KMS-11 (cell line): ENCODE data around the gene FRMD4A.
"Not testable (repeated sequence)": the region's sequence is repeated elsewhere in the genome, so short reads cannot be mapped to it uniquely, and the experiment has no call there.

Experiments
- H2AFZ ChIP-seq: fragments of 200-600 bp; sonication (generic); 2 replicates; pipeline ENCODE4 v1.6.1; 2016; ENCODE audit warnings: antibody characterized with exemption, mixed run types, low read depth
- H3K27ac ChIP-seq: fragments of 200-600 bp; sonication (generic); 2 replicates; pipeline ENCODE4 v1.6.1; 2016; ENCODE audit warnings: mild to moderate bottlenecking, mixed run types
- H3K27me3 ChIP-seq: fragments of 200-600 bp; sonication (generic); 2 replicates; pipeline ENCODE4 v1.6.1; 2017; ENCODE audit warnings: mild to moderate bottlenecking, low read depth, mixed run types, moderate library complexity; ENCODE audit not compliant: insufficient read depth
- H3K36me3 ChIP-seq: fragments of 200-600 bp; sonication (generic); 2 replicates; pipeline ENCODE4 v1.6.1; 2017; ENCODE audit warnings: mild to moderate bottlenecking, mixed run types; ENCODE audit not compliant: insufficient read depth
- H3K4me1 ChIP-seq: fragments of 200-600 bp; sonication (generic); 2 replicates; pipeline ENCODE4 v1.6.1; 2016; ENCODE audit warnings: mild to moderate bottlenecking, low read depth, mixed run types; ENCODE audit not compliant: poor library complexity, severe bottlenecking
- H3K4me2 ChIP-seq: fragments of 200-600 bp; sonication (generic); 2 replicates; pipeline ENCODE4 v1.7.0; 2016; ENCODE audit warnings: mild to moderate bottlenecking, mixed run types
- H3K4me3 ChIP-seq: fragments of 200-600 bp; sonication (generic); IDR thresholded peaks from 2 replicates; pipeline ENCODE4 v1.6.1; 2017; ENCODE audit warnings: low read depth, low read length, mixed read lengths; ENCODE audit not compliant: insufficient read depth
- H3K79me2 ChIP-seq: fragments of 200-600 bp; sonication (generic); 2 replicates; pipeline ENCODE4 v1.6.1; 2016; ENCODE audit warnings: low read depth, mixed run types; ENCODE audit not compliant: insufficient read depth
- H3K9ac ChIP-seq: fragments of 200-600 bp; sonication (generic); 2 replicates; pipeline ENCODE4 v1.6.1; 2016; ENCODE audit warnings: mild to moderate bottlenecking, mixed run types
- H4K20me1 ChIP-seq: fragments of 200-600 bp; sonication (generic); 2 replicates; pipeline ENCODE4 v1.6.1; 2016; ENCODE audit warnings: mild to moderate bottlenecking, mixed run types; ENCODE audit not compliant: insufficient read depth
- CTCF ChIP-seq: fragments of 200-600 bp; sonication (generic); conservative IDR thresholded peaks from 2 replicates; pipeline ENCODE4 v1.6.1; 2017; ENCODE audit warnings: low read depth, mild to moderate bottlenecking, antibody characterized with exemption, low read length, moderate library complexity, mixed read lengths

Gene FRMD4A

GRCh38 chr10:13829790-13830189 is 500.9 kb downstream of the FRMD4A start:
- H3K27me3 ChIP-seq = no peaks in the 10 kb centered on the region
- H3K79me2 ChIP-seq = no peaks in the 10 kb centered on the region
- no peaks in the 10 kb centered on the region for H3K36me3 ChIP-seq
- no peak overlapping the region for H2AFZ ChIP-seq
- H3K9ac ChIP-seq = no peak overlapping the region
- no peak overlapping the region for H3K4me2 ChIP-seq
- H3K4me1 ChIP-seq = no peaks in the 10 kb centered on the region
- no peaks in the 10 kb centered on the region for H4K20me1 ChIP-seq
- no peak overlapping the region for H3K4me3 ChIP-seq
- no peak for TF ChIP-seq CTCF
- H3K27ac ChIP-seq = no peak overlapping the region

GRCh38 chr10:13828284-13828683 is 502.4 kb downstream of the FRMD4A start:
- H3K27ac ChIP-seq, H3K4me2 ChIP-seq, H4K20me1 ChIP-seq, H3K27me3 ChIP-seq, H3K36me3 ChIP-seq, H3K79me2 ChIP-seq, H3K9ac ChIP-seq, H3K4me3 ChIP-seq, H3K4me1 ChIP-seq, H2AFZ ChIP-seq: not testable (repeated sequence)

- no peaks in the 10 kb centered on the region for H3K4me1 ChIP-seq
- no peak overlapping the region for H3K4me2 ChIP-seq
- H3K4me3 ChIP-seq = no peak overlapping the region
- no peaks in the 10 kb centered on the region for H4K20me1 ChIP-seq
- no peak overlapping the region for H3K27ac ChIP-seq
- no peaks in the 10 kb centered on the region for H3K79me2 ChIP-seq
- H3K9ac ChIP-seq = no peak overlapping the region
- H3K36me3 ChIP-seq = no peaks in the 10 kb centered on the region
- no peak for TF ChIP-seq CTCF
- H2AFZ ChIP-seq = no peak overlapping the region
- no peaks in the 10 kb centered on the region for H3K27me3 ChIP-seq
These were observed 503.5 kb downstream of the FRMD4A start for GRCh38 chr10:13827076-13827797.

- Histone ChIP-seq H3K9ac (no peak overlapping the region), H3K27me3 (no peaks in the 10 kb centered on the region), H2AFZ (no peak overlapping the region), H3K27ac (no peak overlapping the region), H3K79me2 (no peaks in the 10 kb centered on the region), H3K4me3 (no peak overlapping the region), H3K4me2 (no peak overlapping the region), H4K20me1 (no peaks in the 10 kb centered on the region), H3K4me1 (no peaks in the 10 kb centered on the region), H3K36me3 (no peaks in the 10 kb centered on the region)
- TF ChIP-seq CTCF = no peak
These were observed 506.9 kb downstream of the FRMD4A start for GRCh38 chr10:13823709-13824405.
